Breast epithelium (tissue), 3 donors: ENCODE data around the gene TIAM2.

Experiments used
- POLR2A ChIP-seq: fragments of 450-650 bp; IDR thresholded peaks from one replicate; pipeline ENCODE4 v1.6.1; 2016; ENCODE audit warnings: antibody characterized with exemption, mild to moderate bottlenecking, moderate library complexity
- POLR2AphosphoS5 ChIP-seq, 3 donors: sonication (generic); formaldehyde crosslinking; IDR thresholded peaks; one replicate each; pipeline ENCODE4 v1.6.1; 2017; ENCODE audit warnings: antibody characterized with exemption in 3 of 3
- TF ChIP-seq, protein P1 (sequence below), 3 donors: fragments of 450-650 bp; IDR thresholded peaks; one replicate each; pipeline ENCODE4 v1.5.1; 2016 to 2017; ENCODE audit warnings: antibody characterized with exemption in 3 of 3, mild to moderate bottlenecking in 3 of 3, moderate library complexity in 3 of 3

DNA sequence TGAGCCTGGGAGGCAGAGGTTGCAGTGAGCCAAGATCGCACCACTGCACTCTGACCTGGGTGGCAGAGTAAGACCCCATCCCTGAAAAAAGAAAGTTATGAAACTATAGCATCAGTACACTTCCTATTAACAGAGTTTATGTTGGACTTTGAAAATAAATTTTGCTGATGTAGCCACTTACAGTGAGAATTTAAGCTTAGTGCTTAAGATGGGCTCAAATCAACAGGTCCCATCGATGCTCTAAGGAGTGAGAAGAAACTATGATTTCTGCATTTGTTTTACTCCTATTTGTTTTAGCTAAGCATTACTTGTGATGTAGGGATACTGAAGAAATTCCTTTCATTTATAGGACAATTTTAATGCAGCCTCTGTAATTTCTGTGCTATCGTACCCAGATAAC is 175.4 kb downstream of the TIAM2 start:
- TF ChIP-seq, protein P1, sequence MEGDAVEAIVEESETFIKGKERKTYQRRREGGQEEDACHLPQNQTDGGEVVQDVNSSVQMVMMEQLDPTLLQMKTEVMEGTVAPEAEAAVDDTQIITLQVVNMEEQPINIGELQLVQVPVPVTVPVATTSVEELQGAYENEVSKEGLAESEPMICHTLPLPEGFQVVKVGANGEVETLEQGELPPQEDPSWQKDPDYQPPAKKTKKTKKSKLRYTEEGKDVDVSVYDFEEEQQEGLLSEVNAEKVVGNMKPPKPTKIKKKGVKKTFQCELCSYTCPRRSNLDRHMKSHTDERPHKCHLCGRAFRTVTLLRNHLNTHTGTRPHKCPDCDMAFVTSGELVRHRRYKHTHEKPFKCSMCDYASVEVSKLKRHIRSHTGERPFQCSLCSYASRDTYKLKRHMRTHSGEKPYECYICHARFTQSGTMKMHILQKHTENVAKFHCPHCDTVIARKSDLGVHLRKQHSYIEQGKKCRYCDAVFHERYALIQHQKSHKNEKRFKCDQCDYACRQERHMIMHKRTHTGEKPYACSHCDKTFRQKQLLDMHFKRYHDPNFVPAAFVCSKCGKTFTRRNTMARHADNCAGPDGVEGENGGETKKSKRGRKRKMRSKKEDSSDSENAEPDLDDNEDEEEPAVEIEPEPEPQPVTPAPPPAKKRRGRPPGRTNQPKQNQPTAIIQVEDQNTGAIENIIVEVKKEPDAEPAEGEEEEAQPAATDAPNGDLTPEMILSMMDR (IDR thresholded peaks at IDR 0.05) = no peak
- TF ChIP-seq POLR2AphosphoS5 (IDR thresholded peaks at IDR 0.05) (no peak), POLR2A (no peak)
